K562 (cell line): Measurements from ENCODE around the gene SS18L1.

Source experiments
- CAMTA2 ChIP-seq: fragments of 250-450 bp; sonication (Bioruptor Pico); conservative IDR thresholded peaks from 2 replicates; pipeline ENCODE4 v1.5.1; 2022
- CBX8 ChIP-seq: fragments of 200-600 bp; sonication (generic); IDR thresholded peaks from 2 replicates; pipeline ENCODE4 v1.6.1; 2012; ENCODE audit warnings: borderline replicate concordance, mixed run types, low read depth, mild to moderate bottlenecking, moderate library complexity, mixed read lengths, low read length, control low read depth, inconsistent platforms; ENCODE audit not compliant: poor library complexity, severe bottlenecking; ENCODE audit errors: extremely low read depth
- CHD4 ChIP-seq: fragments of 200-600 bp; sonication (generic); IDR thresholded peaks from 3 replicates; pipeline ENCODE4 v1.6.1; 2012; ENCODE audit warnings: low read depth, mild to moderate bottlenecking, mixed read lengths, low read length, inconsistent platforms; ENCODE audit not compliant: insufficient read depth, insufficient replicate concordance, poor library complexity, severe bottlenecking
- CTCF ChIP-seq, 3 experiments: IDR thresholded peaks in 2 of 3; conservative IDR thresholded peaks in 1 of 3; 2 replicates each; pipeline ENCODE4 v1.5.1; 2011 to 2012; ENCODE audit warnings: low read length in 3 of 3, mild to moderate bottlenecking in 3 of 3, control low read depth in 2 of 3, improper control_type of control experiment in 1 of 3, inconsistent platforms in 1 of 3, low read depth in 1 of 3, mixed read lengths in 1 of 3, moderate library complexity in 1 of 3; ENCODE audit not compliant: insufficient read depth in 2 of 3
- KAT7 ChIP-seq: sonication (generic); formaldehyde crosslinking; IDR thresholded peaks from 2 replicates; pipeline ENCODE4 v1.8.0; 2022; ENCODE audit warnings: missing genetic modification reagents, mild to moderate bottlenecking, borderline replicate concordance
- KLF13 ChIP-seq: fragments of 450-650 bp; IDR thresholded peaks from 2 replicates; pipeline ENCODE4 v1.6.1; 2016; ENCODE audit warnings: missing genetic modification characterization, low read depth, mild to moderate bottlenecking, missing compliant biosample characterization, moderate library complexity, borderline replicate concordance
- MAFK ChIP-seq: IDR thresholded peaks from 2 replicates; pipeline ENCODE4 v1.6.1; 2011; ENCODE audit warnings: low read length, improper control_type of control experiment
- MEF2D ChIP-seq: conservative IDR thresholded peaks from 2 replicates; pipeline ENCODE4 v1.6.1; 2016; ENCODE audit warnings: low read depth, missing genetic modification characterization, missing compliant biosample characterization
- PCBP1 ChIP-seq: fragments of 200-400 bp; formaldehyde crosslinking; IDR thresholded peaks from 2 replicates; pipeline ENCODE4 v1.6.1; 2018; ENCODE audit warnings: mild to moderate bottlenecking, low read depth, low read length; ENCODE audit not compliant: poor library complexity, severe bottlenecking
- POLR2A ChIP-seq: fragments of 450-650 bp; conservative IDR thresholded peaks from 2 replicates; pipeline ENCODE4 v1.6.1; 2016
- RFX5 ChIP-seq: IDR thresholded peaks from 2 replicates; pipeline ENCODE4 v1.6.1; 2011; ENCODE audit warnings: low read depth, mild to moderate bottlenecking, improper control_type of control experiment, low read length
- TFAP4 ChIP-seq: sonication (generic); formaldehyde crosslinking; IDR thresholded peaks from 2 replicates; pipeline ENCODE4 v1.8.0; 2022; ENCODE audit warnings: missing genetic modification reagents, mild to moderate bottlenecking, moderate library complexity, borderline replicate concordance
- USF2 ChIP-seq: sonication (generic); formaldehyde crosslinking; IDR thresholded peaks from 2 replicates; pipeline ENCODE4 v1.5.0; 2020; ENCODE audit warnings: missing genetic modification reagents
- ZBTB11 ChIP-seq, 3 experiments: fragments of 200-800 bp in 1 of 3; fragments of 250-450 bp in 1 of 3; fragments of 450-650 bp in 1 of 3; sonication (Bioruptor Pico) in 1 of 3; sonication (Bioruptor generic) in 1 of 3; formaldehyde crosslinking in 1 of 3; IDR thresholded peaks; 2 replicates each; pipeline versions ENCODE4 v1.6.1 to v1.8.0; 2016 to 2022; ENCODE audit warnings: mild to moderate bottlenecking in 2 of 3, missing genetic modification characterization in 2 of 3, missing compliant biosample characterization in 1 of 3, moderate library complexity in 1 of 3

DNA sequence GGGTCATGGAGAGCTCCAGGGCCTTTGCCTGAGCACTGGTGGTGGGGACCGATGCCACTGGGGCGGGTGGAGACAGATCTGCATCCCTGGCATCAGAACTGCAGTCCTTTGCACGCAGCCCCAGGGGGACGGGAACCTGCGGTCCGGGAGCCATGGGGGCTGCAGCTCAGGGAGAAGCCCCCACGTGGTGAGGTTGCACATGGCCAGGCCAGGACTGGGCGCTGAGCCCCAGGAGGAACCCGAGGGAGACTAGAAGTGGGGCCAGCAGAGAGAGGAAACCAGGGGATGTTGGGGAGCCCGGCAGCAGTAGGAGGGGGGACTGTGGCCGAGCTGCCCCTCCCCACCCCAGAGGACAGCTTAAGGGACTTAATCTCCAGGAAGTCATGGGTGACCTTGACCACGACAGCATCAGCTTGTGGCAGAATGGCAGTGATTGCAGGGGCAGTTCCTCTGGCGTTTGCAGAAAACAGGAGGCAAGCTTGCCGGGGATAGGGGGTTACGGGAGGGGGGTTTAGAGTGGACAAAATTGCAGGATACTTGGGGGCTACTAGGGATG is 39.3 kb upstream of the SS18L1 start:
- TF ChIP-seq KAT7 (CRISPR knock-in tag) = no peak
- no peak for TF ChIP-seq CHD4
- no peak for TF ChIP-seq MAFK
- TF ChIP-seq POLR2A = no peak
- no peak for TF ChIP-seq USF2 (CRISPR knock-in tag)
- TF ChIP-seq TFAP4 (CRISPR knock-in tag) = no peak
- no peak for TF ChIP-seq CTCF (IDR thresholded peaks at IDR 0.05 in 2 of 3, conservative IDR thresholded peaks at IDR 0.05 in 1 of 3; ENCODE audit: insufficient read depth in 2 of 3, low read depth in 1 of 3, low read length in 3 of 3)
- TF ChIP-seq RFX5 = no peak
- TF ChIP-seq MEF2D (tag) = no peak
- no peak for TF ChIP-seq KLF13
- no peak for TF ChIP-seq PCBP1
- TF ChIP-seq CAMTA2 (CRISPR knock-in tag) = no peak
- no peak for TF ChIP-seq ZBTB11 (CRISPR knock-in tag; IDR thresholded peaks at IDR 0.05)
- TF ChIP-seq CBX8 = no peak
